ENCODE measurements around the gene LCK. TPM values are rescaled to one million over a fixed set of nuclear protein-coding genes. Genes with fewer than 3 reads are reported as not detected.

LCK gene
- total and polyA plus RNA-seq, 9 of the 15 experiments (the other 6 are each of a cell fraction or from before 2014, with no cell fraction given), result 0.04 to 0.47 (median 0.13) TPM; not detected in 6

- TF ChIP-seq POLR2AphosphoS5 (IDR thresholded peaks at IDR 0.05; ENCODE audit: control insufficient read depth, insufficient read depth, low read depth, low read length) (no peak), NCOA2 (IDR thresholded peaks at IDR 0.05; ENCODE audit: partially characterized antibody in 2 of 2) (no peak), LCOR (CRISPR knock-in tag; IDR thresholded peaks at IDR 0.05) (no peak), CHD4 (IDR thresholded peaks at IDR 0.05; ENCODE audit: insufficient read depth, insufficient replicate concordance, low read depth, low read length, poor library complexity, severe bottlenecking) (no peak), ZNF785 (CRISPR knock-in tag; IDR thresholded peaks at IDR 0.05) (no peak), KLF6 (CRISPR knock-in tag; IDR thresholded peaks at IDR 0.05; ENCODE audit: borderline replicate concordance) (no peak), SMC3 (conservative IDR thresholded peaks at IDR 0.05; ENCODE audit: insufficient read depth, low read depth, low read length) (no peak), FOSL1 (tag; conservative IDR thresholded peaks at IDR 0.05) (peak; percentile 70), CGGBP1 (CRISPR knock-in tag; IDR thresholded peaks at IDR 0.05) (no peak), ETV1 (tag; conservative IDR thresholded peaks at IDR 0.05; ENCODE audit: low read depth) (no peak), RNF219 (CRISPR knock-in tag; IDR thresholded peaks at IDR 0.05) (no peak), CBX8 (IDR thresholded peaks at IDR 0.05; ENCODE audit: borderline replicate concordance, extremely low read depth, low read depth, low read length, poor library complexity, severe bottlenecking) (no peak), FIP1L1 (IDR thresholded peaks at IDR 0.05; ENCODE audit: low read depth, low read length, poor library complexity, severe bottlenecking) (no peak), PTBP1 (IDR thresholded peaks at IDR 0.05; ENCODE audit: low read depth, low read length) (no peak), SRSF9 (IDR thresholded peaks at IDR 0.05; ENCODE audit: borderline replicate concordance, low read depth, low read length) (no peak), NKRF (IDR thresholded peaks at IDR 0.05; ENCODE audit: borderline replicate concordance) (0 out of 2 replicates have a peak, but pooled peaks have one; percentile 8), CAMTA2 (CRISPR knock-in tag; conservative IDR thresholded peaks at IDR 0.05) (no peak), ZNF217 (CRISPR knock-in tag; IDR thresholded peaks at IDR 0.05) (no peak)
- TF ChIP-seq, protein P1, sequence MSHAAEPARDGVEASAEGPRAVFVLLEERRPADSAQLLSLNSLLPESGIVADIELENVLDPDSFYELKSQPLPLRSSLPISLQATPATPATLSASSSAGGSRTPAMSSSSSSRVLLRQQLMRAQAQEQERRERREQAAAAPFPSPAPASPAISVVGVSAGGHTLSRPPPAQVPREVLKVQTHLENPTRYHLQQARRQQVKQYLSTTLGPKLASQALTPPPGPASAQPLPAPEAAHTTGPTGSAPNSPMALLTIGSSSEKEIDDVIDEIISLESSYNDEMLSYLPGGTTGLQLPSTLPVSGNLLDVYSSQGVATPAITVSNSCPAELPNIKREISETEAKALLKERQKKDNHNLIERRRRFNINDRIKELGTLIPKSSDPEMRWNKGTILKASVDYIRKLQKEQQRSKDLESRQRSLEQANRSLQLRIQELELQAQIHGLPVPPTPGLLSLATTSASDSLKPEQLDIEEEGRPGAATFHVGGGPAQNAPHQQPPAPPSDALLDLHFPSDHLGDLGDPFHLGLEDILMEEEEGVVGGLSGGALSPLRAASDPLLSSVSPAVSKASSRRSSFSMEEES (CRISPR knock-in tag; IDR thresholded peaks at IDR 0.05), result no peak
- TF ChIP-seq, protein P2, sequence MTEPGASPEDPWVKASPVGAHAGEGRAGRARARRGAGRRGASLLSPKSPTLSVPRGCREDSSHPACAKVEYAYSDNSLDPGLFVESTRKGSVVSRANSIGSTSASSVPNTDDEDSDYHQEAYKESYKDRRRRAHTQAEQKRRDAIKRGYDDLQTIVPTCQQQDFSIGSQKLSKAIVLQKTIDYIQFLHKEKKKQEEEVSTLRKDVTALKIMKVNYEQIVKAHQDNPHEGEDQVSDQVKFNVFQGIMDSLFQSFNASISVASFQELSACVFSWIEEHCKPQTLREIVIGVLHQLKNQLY (CRISPR knock-in tag; conservative IDR thresholded peaks at IDR 0.05), result no peak
Measured at GRCh38 chr1:32291145-32291707, 40.2 kb downstream of the LCK start (continued).

All from K562 (cell line).